Measurements from ENCODE around the gene SDCCAG8. TPM values are rescaled to one million over a fixed set of nuclear protein-coding genes. Genes with fewer than 3 reads are reported as not detected.

The SDCCAG8 gene
- total RNA-seq, 1 experiment from 2014 or later: 65.9 TPM

DNA sequence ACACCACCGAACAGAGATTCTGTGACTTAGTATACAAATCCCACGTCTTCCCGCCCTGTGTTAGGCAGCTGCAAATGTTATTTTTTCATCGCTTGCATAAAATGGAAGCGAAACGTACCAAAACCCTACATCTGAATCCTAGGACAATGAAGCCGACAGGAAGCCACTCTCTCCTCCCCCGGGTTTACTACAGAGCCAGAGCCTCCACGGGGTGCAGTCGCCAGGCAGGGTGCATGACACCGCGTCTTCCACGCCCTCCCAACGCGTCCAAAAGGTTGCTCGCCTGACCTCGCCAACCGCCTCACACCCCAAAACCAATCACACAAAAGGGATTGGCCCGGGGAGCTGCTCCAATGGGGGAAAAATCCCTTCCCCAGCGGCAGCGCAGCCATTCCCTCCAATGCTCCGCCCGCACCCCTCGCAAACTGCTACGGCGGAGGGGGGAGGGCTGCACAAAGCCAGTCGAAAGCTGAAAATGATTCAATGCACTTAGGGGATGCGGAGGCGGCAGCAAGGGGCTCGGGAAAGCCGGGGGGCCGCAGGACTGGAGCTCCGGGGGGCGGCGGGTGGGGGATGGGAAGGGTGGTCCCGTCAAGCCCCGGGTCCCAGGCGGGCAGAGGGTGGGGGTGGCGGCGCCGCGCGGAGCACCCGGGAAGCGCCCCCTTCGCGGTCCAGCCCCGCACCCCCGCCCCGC, 1.5 kb upstream of the SDCCAG8 start:
- peak; percentile 76 for DNase-seq (ENCODE audit: low spot score)

DNA sequence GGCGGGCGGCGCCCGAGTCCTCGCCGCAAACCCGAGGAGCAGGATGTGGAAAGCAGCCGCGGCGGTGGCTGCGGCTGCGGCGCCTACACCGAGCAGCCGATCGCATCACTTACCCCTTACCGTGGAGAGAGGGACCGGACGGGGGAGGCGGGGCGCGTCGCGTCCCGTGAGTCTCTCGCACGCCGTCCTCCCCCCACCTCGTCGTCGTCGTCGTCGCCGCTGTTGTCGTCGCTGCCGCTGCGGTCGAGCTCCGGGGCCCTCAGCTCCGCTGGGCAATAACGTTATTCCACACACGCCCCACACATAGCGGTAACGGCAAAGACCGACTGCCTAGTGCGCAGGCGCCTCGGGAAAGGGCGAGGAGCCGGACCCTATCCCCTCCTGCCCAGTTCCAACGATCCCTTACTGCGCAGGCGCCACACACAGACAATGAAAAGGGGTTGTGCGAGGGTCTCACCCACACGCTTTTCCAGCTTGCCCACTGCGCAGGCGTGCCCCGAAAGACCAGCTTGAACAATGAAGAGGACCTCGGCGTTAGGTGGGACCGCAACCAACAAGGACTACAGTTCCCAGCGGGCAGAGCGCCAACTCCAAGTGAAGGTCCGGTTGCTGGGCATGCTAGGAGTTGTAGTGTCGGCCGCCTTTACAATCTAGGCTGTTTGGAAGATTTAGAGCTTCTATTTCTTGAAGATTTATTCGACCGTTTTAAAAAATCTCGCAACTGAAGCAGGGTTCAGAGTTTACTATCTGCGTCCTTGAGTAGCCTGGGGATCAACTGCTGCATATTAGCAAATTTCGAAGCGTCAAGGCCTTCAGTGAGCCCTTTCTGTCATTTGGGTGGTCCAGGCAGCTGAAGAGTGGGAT, 682 bp upstream of the SDCCAG8 start, which contains the start of gene CEP170:
Gene CEP170, minus strand, starts transcription at position 355 of the 864 bp plus-strand sequence. CDS start 30,001 bp downstream, outside the sequence.
- DNase-seq (ENCODE audit: low spot score): peak; percentile 95

DNA sequence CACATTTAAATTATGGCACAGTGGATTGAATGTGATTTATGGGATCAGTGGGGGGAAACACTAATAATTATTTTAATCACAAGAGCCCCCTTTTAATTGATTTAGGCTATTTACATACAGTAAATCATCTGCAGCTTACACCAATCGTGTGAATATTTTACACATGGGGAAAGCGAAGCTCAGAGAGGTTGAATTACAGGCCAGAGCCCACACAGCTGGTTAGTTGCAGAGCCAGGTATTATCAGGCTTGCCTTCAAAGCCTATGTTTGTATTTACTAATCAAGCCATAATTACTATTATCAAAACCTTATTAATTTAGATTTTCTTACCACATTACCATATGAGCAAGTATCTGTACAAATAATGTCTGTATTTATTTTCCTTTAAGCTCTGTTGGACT, 749 bp downstream of the SDCCAG8 start:
- no peak for DNase-seq (ENCODE audit: low spot score)

DNA sequence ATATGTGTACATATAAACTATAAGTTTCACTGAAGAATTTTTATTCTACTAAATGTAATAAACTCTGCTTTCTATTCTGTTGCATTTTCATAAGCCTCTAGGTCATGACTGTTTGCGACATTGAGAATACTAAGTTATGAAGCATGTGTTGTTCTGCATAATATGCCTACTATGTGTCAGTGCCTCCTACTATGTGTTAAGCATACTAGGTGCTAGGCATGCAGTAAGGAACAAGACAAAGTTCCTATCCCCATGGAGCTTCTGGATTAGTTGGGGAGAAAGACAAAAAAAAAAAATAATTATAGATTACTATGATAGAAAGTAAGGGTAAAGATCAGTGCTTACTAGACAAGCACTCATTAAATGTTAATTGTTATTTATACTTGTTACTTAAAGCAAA, 1.3 kb downstream of the SDCCAG8 start:
- DNase-seq (ENCODE audit: low spot score): no peak

DNA sequence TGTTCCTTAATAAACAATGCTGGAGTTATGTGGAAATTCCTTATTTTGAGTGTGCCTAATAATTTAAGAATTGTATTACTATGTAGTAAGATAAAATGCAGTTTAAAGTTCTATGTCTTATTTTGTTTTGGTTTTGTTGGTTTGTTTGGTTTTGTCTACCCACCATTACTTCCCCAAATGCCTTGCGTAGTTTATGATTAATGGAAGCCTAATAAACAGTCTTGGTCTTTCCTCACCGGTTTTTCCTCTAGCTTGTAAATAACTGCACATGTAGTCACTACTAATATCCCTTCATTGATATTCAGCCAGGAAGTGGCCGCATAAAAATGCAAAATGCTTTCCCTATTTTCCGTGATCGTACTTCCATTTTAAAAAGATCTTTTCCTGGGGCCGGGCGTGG, 2.9 kb downstream of the SDCCAG8 start:
- DNase-seq (ENCODE audit: low spot score): no peak

DNA sequence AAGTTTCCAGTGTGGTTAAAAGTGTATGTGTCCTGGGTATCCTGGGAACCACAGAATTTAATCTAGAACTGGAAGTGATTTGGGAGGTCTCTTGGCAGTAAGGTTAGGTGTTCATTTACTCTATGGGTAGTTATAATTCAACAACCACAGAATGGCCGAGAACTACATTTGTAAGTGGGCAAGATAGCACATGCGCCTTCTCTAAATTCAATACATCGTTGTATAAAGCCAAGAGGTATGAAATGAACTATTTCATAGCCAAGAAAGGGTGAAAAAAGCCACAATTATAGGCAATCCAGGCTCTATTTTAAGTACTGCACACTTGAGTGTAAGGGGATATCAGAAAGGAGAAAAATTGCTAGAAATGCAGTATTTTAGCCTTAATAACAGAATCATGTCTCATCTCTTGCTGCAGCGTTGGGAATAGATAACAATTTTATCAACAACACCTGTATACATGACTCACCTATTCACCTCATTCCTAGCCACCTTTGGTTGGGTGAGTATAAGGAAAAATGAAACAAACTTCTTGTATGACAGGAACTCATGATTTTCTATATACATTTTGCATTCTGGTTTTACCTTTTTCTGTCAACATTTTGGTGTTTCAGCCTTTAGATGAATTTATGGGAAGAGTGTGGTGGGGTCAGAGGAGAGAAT, 4.5 kb downstream of the SDCCAG8 start:
- DNase-seq (ENCODE audit: low spot score): no peak

DNA sequence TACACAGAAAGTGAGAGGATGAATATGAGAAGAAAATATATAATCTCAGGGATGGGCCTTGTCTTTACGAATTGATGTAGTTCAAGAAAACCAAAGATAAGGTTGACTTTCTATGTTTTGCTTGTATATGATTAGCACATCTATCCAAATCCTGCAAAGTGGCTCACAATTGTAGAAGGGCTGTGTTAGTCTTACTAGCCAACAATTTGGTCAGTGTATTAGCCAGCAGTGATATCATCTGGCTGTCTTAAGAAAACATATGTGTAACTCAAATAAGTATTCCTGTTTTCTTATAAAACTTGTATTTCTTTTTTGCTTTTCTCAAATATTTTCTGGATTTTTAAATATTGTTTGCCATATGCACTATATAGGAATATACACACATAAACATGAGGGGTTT, 5.5 kb downstream of the SDCCAG8 start:
- DNase-seq (ENCODE audit: low spot score): no peak

DNA sequence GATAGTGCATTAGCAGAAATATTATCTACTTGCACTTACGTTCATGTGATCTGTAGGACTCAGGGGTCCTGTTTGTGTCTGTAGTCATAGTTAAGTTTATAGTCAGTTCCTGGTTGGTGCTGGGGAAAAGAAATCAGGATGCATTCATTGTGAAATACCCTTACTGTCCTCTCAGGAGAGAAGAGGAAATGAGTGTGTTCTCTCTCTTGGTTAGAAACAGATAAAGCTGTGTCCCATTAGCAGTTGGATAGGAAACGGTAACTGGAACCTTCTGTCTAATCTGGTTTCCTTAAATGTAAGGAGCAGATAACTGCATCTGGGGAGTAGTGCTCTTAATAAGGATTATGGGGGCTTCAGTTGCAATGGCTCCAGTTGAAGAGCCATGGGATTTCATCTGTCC, 8.9 kb downstream of the SDCCAG8 start:
- peak; percentile 82 for DNase-seq (ENCODE audit: low spot score)

DNA sequence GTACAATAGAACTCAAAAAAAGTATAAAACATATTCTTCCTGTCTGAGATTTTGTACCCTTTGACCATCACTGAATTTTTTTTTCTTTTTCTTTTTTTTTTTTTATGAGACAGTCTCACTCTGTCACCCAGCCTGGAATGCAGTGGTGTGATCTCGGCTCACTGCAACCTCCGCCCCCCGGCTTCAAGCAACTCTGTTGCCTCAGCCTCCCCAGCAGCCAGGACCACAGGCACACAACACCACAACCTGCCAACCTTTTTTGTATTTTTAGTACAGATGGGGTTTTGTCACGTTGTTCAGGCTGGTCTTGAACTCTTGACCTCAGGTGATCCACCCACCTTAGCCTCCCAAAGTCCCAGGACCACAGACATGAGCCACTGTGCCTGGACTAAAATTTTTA, 10.4 kb downstream of the SDCCAG8 start:
- no peak for DNase-seq (ENCODE audit: low spot score)

DNA sequence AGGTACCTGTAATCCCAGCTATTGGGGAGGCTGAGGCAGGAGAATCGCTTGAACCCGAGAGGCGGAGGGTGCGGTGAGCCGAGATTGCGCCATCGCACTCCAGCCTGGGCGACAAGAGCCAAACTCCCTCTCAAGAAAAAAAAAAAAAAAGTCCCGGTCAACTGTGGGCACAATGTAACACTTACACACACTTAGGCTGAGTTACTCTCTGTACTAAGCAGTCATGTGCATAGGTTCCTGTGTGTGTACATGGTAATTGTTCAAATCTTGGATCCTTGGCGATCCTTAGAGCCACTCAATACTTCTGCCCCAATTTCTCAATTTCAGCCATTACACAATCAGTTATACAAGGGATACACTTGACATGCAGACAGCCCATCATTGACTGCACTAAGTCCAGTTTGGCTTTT, 11.6 kb downstream of the SDCCAG8 start:
- DNase-seq (ENCODE audit: low spot score): no peak

DNA sequence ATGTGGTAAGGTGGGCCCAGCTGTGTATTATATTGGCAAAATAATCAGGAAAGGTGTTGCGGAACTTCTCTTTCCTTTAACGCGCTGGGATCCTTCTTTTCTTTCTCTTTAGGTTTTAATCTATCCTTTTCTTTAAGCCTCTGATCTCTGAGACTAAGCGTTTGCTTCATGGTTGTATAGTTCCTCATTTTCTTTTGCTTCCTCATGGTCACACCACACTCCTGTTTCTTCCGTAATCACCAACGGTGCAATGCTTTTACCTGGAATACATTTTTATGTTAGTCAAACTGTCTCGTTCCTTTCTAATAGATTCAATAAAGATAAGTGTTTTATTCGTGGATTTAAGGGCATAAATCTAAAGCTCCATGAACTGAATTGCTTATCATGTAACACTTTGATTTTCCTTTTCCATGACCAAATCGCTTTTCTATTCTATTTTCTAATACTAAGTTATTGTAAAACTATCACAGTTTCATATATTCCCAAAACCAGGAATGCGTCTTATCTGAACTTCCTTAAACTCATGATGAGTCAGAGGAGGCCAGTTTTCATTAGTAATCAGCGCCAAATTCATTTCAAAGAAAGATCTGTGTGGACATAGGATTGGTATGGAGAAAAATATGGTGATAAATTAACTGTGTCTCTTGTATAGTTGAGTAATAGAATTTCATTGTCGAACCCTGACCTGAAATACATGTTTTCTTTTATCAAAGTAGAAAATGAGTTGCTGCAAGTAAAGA, 12.2 kb downstream of the SDCCAG8 start:
- DNase-seq (ENCODE audit: low spot score): peak; percentile 92

DNA sequence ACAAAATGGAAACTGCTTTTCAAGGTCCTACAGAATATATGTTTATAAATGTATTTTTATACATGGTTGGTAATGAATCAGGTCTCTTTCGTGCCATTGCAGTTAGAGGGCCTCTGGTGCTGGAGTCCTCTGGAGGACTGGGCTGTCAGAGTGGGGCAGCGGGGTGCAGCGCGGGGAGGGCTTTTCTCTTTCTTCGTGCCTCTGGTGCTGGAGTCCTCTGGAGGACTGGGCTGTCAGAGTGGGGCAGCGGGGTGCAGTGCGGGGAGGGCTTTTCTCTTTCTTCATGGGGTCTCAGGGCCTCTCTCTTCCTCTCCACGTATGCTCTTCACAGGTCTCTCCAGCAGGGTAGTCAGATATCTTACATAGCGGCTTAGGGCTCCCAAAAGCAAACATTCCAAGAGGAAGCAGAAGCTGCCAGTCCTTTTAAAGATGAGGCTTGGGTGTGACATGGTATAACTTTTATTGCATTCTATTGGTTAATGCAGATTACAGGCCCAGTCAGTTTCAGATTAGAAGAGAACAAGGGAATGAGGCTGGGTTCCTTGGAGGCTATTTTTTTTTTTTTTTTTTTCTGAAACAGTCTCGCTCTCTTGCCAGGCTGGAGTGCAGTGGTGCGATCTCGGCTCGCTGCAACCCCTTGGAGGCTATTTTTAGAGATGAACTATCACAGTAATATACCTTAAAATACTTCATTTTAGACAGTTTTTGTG, 13.1 kb downstream of the SDCCAG8 start:
- peak; percentile 75 for DNase-seq (ENCODE audit: low spot score)

DNA sequence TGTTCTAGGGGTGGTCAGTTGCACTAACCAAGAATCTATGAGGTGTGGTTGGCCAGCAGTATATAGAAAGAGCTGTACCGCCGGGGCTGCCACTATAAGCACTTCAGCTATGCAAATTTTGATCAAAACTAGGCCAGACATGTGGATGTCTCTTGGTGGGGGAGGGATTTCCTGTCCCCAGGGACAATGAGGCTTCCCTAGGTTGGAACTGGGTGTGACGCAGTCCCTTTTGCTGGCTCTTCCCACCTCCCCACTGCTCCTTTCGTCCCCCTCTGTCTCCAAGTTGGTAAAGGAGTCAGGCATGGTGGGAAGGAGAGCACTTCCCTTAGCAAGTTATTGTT, 13.6 kb downstream of the SDCCAG8 start:
- peak; percentile 71 for DNase-seq (ENCODE audit: low spot score)

DNA sequence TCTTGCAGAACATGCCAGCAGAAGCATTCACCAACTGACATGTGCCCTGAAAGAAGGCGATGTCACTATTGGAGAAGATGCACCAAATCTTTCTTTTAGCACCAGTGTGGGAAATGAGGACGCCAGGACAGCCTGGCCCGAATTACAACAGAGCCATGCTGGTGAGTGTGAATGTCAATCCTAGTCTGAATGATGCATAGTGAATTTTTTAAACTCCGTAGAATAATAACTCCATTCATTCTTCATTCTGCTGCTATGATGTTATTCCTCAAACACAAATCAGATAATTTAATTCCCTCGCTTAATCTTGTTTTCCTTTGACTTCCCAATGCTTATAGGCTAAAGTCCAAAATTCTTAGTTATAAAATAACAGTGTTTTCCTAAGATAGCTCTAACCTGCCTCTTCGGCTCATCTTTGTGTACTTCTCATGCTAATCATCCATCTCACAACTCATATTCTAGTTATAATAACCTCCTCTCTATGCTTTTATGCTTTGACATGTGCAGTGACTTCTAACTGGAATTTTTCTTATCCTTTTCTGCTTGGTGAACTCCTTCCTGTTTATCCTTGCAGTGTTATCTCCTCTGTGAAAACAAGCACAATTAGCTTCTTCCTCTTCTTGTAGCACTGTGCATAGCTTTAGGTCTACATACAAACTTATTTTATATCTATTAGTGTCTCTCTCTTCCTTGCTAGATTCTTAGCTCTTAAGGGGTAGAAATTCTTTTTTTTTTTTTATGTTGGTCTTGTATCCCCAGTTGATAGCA, 14.4 kb downstream of the SDCCAG8 start:
- DNase-seq (ENCODE audit: low spot score): no peak

DNA sequence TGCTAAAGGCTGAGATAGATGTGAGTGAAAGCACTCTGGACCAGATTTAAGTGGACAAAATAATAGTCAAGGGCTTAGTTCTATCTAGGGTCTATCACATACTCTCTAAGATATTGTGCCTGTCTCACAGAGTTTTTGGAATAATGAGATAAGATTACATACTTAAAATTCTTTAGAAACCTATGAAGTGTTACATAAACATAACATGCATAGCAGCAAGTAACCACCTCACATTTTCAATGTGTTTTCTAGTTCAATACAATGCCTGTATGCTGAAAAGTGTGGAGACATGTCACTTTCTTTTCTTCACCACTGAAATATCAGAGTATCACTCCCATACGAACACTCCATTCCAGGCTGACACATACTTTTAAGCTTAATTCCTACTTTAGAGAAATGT, 16.2 kb downstream of the SDCCAG8 start:
- DNase-seq (ENCODE audit: low spot score): no peak

DNA sequence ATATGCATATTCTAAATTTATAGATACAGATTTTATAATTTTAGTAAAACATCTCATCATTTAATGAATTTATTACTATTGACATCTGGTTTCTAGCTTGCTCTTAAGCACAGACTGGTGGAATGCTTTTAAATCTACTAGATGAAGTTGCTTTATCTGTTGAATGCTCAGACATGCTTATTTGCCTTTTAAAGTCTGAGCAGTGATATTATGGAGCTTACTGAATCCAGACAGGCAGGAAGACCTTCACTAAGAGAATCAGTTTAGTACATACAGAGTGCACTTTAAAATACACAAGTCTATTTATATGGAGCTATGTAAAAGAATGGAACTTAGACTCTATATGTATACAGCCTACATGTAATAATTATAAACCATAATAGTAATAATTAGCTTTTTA, 16.6 kb downstream of the SDCCAG8 start:
- no peak for DNase-seq (ENCODE audit: low spot score)

DNA sequence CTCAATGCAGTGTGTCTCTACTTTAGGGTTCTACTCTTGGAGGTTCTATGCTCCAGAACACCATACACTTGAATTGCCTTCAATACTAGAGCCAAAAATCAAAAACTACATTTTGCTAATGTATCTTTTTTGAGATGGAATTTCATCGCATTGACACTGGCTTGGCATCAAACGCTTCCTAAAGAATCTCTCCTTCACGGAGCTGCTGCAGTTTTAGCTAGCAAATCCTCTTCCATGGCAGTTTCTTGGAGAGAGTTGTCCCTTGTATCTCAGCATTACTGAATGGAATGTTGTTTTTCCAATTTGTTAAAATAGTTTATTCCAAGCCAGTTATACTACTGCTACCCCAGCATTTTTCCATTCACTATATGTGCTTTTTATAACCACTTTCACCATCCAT, 17.7 kb downstream of the SDCCAG8 start:
- no peak for DNase-seq (ENCODE audit: low spot score)

DNA sequence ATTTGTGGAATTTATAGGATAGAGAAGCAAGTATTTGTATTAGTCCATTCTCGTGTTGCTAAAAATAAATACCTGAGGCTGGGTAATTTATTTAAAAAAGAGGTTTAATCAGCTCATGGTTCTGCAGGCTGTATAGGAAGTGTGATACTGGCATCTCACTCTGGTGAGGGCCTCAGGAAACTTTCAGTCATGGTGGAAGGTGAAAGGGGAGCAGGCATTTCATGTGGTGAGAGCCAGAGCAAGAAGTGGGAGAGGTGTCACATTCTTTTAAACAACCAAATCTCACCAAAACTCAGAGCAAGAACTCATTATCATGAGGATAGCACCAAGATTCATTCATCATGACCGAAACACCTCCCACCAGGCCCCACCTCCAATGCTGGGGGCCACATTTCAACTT, 18.1 kb downstream of the SDCCAG8 start:
- no peak for DNase-seq (ENCODE audit: low spot score)

DNA sequence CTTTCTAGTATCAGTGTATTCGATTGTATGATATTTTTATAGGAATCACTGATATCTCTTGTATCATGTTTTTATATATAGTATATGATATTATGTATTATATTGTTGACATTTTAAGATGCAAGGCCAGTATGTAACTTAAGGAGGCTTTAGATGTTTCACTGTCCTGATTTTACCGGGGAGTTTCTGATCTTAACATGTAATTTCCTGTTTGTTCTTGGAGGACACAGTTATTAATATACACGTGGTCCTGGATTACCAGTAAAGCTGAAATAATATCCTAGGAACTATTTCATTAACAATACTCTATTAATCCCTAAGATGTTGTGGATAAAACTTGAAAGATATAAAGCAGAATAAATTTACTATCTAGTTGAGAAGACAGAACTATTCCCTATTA, 19.5 kb downstream of the SDCCAG8 start:
- no peak for DNase-seq (ENCODE audit: low spot score)

DNA sequence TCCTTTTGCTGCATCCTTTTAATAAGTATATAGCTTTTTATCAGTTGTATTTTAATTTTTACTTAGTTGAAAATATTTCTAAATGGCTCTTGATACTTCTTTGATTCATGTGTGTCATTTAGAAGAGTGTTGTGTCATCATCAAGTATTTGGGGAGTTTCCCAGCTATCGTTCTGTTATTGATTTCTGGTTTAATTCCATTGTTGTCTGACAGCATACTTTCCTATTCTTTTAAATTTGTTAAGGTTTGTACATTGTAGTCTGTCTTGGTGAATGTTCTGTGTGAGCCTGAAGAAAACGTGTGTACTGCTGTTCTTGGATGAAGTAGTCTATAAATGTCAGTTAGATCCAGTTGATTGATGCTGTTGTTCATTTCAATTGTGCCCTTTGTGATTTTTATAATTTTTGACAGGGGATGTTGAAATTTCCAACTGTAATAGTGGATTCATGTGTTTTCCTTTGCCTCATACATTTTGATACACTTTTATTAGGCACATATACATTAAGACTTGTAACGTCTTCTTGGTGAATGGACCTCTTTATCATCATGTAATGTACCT, 24.8 kb downstream of the SDCCAG8 start:
- no peak for DNase-seq (ENCODE audit: low spot score)

Data from A172 (cell line).